Hypothalamus (tissue), 51 donors: ENCODE data around the gene GSE1.

Source experiments
- DNase-seq, 51 donors: peaks; one replicate each; lab custom pipeline; 2025; lab: John Stamatoyannopoulos, UW

GSE1 gene

GRCh38 chr16:85615014-85615851 lies 2.1 kb downstream of the GSE1 start:
- DNase-seq = peak in 4 of 51 donors; percentile 15 to 45 (median 25)

GRCh38 chr16:85615852-85616606 lies 2.9 kb downstream of the GSE1 start:
- peak in 43 of 51 donors; percentile 12 to 72 (median 50) for DNase-seq

- peak in 17 of 51 donors; percentile 9 to 39 (median 27) for DNase-seq
Observed at GRCh38 chr16:85616607-85617321, 3.6 kb downstream of the GSE1 start.

GRCh38 chr16:85617948-85618347 lies 4.8 kb downstream of the GSE1 start:
- DNase-seq = no peak

- no peak for DNase-seq
Observed at GRCh38 chr16:85618521-85618920, 5.4 kb downstream of the GSE1 start.

- no peak for DNase-seq
Observed at GRCh38 chr16:85619101-85619891, 6.2 kb downstream of the GSE1 start.

- DNase-seq = no peak
Observed at GRCh38 chr16:85620374-85620773, 7.3 kb downstream of the GSE1 start.

- DNase-seq = no peak
Observed at GRCh38 chr16:85621698-85622428, 8.7 kb downstream of the GSE1 start.

- DNase-seq = no peak
Observed at GRCh38 chr16:85622683-85623082, 9.6 kb downstream of the GSE1 start.

- no peak for DNase-seq
Observed at GRCh38 chr16:85623250-85623649, 10.1 kb downstream of the GSE1 start.

GRCh38 chr16:85623997-85624601 lies 11.0 kb downstream of the GSE1 start:
- no peak for DNase-seq

GRCh38 chr16:85624646-85625045 lies 11.5 kb downstream of the GSE1 start:
- DNase-seq = no peak

GRCh38 chr16:85625053-85625452 lies 11.9 kb downstream of the GSE1 start:
- no peak for DNase-seq

GRCh38 chr16:85625485-85626117 lies 12.5 kb downstream of the GSE1 start:
- DNase-seq = no peak

- DNase-seq = peak in 3 of 51 donors; percentile 9 to 19 (median 11)
Observed at GRCh38 chr16:85626191-85626981, 13.3 kb downstream of the GSE1 start.

- no peak for DNase-seq
Observed at GRCh38 chr16:85627089-85627488, 14.0 kb downstream of the GSE1 start.

GRCh38 chr16:85627526-85628264 lies 14.6 kb downstream of the GSE1 start:
- DNase-seq = no peak
